IPS DF 19.7 (cell line): ENCODE measurements around the gene APLN.

Experiments
- DNase-seq: peaks from one replicate; pipeline ENCODE4 v3.0.0-alpha.2; 2013; ENCODE audit warnings: low read depth, low spot score

The APLN gene

GRCh38 chrX:129661369-129661768 lies 6.6 kb upstream of the APLN start:
- DNase-seq: no peak

GRCh38 chrX:129659861-129660260 lies 5.1 kb upstream of the APLN start:
- no peak for DNase-seq

- no peak for DNase-seq
These were observed 4.4 kb upstream of the APLN start for GRCh38 chrX:129659141-129659540.

GRCh38 chrX:129658429-129658828 lies 3.7 kb upstream of the APLN start:
- DNase-seq: no peak

GRCh38 chrX:129655547-129656249 lies 942 bp upstream of the APLN start:
- DNase-seq: no peak

GRCh38 chrX:129653971-129654651 lies 645 bp downstream of the APLN start:
- DNase-seq: no peak

- no peak for DNase-seq
These were observed 1.4 kb downstream of the APLN start for GRCh38 chrX:129653181-129653970.

- DNase-seq: no peak
These were observed 2.1 kb downstream of the APLN start for GRCh38 chrX:129652565-129653169.

- DNase-seq: no peak
These were observed 2.8 kb downstream of the APLN start for GRCh38 chrX:129651756-129652564.

- no peak for DNase-seq
These were observed 3.8 kb downstream of the APLN start for GRCh38 chrX:129650821-129651510.

GRCh38 chrX:129650183-129650689 lies 4.5 kb downstream of the APLN start:
- no peak for DNase-seq

GRCh38 chrX:129649268-129650182 lies 5.2 kb downstream of the APLN start:
- no peak for DNase-seq

GRCh38 chrX:129648514-129649267 lies 6.1 kb downstream of the APLN start:
- DNase-seq: no peak

- DNase-seq: no peak
These were observed 7.0 kb downstream of the APLN start for GRCh38 chrX:129647418-129648410.

GRCh38 chrX:129646566-129647417 lies 8.0 kb downstream of the APLN start:
- DNase-seq: no peak

- no peak for DNase-seq
These were observed 12.1 kb downstream of the APLN start for GRCh38 chrX:129642641-129643040.
